Epithelial cell of umbilical artery (primary cell): Measurements from ENCODE around the gene AKIP1. TPM values are rescaled to one million over a fixed set of nuclear protein-coding genes. Genes with fewer than 3 reads are reported as not detected.

Source experiments
- total RNA-seq: library from RNA; depleted of rRNA; stranded (reverse); fragments of >200 nt; gene quantifications from 2 replicates; pipeline ENCODE4 v1.2.3, GENCODE V29; 2014

The AKIP1 gene, protein sequence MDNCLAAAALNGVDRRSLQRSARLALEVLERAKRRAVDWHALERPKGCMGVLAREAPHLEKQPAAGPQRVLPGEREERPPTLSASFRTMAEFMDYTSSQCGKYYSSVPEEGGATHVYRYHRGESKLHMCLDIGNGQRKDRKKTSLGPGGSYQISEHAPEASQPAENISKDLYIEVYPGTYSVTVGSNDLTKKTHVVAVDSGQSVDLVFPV
- total RNA-seq, result 30.9 and 35.4 TPM in 2 replicates

DNA sequence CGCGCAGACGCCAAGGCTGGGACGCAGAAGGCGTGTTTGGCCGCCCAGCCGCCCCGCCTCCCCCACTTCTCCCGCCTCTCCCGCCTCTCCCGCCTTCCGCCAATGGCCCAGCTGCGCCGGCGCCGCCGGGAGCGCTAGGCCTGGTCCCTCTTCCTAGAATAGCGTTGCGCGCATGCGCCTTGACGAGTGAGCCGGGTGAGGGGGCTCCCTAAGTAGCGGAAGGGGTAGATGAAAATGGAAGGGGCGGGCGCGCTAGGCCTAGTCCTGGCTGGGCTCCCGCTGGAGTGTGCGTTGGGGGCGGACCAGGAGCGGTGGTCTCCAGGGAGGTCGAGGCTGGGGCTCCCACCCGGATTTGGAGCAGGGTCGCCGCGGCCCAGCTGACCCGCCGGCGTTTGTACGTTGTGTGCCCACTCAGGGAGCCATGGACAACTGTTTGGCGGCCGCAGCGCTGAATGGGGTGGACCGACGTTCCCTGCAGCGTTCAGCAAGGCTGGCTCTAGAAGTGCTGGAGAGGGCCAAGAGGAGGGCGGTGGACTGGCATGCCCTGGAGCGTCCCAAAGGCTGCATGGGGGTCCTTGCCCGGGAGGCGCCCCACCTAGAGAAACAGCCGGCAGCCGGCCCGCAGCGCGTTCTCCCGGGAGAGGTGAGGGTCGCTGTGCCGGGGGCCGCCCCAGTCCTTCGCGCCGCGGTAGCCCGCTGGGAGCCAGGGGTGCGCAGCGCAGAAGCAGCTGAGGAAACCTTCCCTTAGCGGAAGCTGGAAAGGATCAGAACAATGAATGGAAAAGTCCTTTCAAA, at the start of gene AKIP1:
AKIP1 (plus strand) TSS at position 161 of the 795 bp plus-strand sequence; CDS start at position 422, 261 bp downstream.

DNA sequence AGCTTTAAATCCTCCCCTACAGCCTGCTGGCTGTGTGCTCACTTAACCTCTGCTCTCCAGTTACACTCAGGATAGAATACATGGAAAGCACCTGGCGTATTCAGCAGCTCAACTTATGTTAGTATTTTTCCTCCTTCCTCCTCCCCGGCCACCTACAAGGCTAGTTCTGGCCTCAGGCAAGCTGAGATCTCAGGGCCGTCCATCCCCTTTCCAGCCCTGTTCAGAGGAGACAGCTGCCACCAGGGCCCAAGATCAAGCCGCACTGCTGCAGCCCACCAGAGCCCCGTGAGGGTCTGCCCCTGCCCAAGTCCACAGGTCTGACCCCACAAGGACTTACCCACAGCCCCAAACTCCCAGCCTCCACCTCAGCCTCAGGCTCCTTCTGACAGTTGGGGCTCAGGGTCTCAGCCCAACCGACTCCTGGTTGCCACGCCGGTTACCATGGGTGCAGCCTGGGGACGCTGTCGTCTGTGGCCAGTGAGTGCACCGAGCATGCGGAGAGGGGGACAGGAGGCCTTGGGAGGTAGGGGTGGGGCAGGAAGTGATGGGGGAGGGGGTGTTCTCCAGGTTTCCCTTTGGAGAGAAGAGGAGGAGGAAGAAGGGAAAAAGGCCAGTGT, 21.7 kb downstream of the AKIP1 start, which contains the start of gene C11orf16:
C11orf16 (minus strand) TSS at position 384 of the 617 bp plus-strand sequence. CDS start 639 bp downstream, outside the sequence.

DNA sequence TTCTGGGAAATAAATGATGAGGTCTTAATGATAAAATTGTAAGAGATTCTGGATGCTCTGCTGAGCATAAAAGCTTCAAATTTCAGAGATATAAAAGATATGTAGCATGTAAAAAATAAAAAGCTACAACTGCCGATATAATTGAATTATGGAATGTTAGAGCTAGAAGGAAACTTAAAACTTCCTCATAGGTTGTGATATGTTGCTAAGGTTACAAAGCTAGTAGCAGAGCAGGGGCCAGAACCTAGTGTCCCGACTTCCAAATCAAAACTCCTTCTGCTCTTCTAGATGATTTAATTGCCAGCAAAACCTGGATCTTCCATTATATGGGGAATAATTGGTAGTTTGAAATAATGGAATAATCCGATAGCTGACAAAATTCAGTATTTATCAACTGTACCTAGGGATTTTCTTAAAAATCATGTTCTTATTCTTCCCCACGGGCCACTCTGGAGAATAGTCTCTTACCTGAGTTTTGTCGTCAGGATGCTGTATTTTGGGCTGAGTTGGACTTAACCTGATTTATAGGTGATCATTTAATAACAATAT, 31.6 kb downstream of the AKIP1 start, which contains the start of gene ASCL3:
ASCL3 (minus strand) TSS at position 499 of the 549 bp plus-strand sequence. CDS start 4,855 bp downstream, outside the sequence.

DNA sequence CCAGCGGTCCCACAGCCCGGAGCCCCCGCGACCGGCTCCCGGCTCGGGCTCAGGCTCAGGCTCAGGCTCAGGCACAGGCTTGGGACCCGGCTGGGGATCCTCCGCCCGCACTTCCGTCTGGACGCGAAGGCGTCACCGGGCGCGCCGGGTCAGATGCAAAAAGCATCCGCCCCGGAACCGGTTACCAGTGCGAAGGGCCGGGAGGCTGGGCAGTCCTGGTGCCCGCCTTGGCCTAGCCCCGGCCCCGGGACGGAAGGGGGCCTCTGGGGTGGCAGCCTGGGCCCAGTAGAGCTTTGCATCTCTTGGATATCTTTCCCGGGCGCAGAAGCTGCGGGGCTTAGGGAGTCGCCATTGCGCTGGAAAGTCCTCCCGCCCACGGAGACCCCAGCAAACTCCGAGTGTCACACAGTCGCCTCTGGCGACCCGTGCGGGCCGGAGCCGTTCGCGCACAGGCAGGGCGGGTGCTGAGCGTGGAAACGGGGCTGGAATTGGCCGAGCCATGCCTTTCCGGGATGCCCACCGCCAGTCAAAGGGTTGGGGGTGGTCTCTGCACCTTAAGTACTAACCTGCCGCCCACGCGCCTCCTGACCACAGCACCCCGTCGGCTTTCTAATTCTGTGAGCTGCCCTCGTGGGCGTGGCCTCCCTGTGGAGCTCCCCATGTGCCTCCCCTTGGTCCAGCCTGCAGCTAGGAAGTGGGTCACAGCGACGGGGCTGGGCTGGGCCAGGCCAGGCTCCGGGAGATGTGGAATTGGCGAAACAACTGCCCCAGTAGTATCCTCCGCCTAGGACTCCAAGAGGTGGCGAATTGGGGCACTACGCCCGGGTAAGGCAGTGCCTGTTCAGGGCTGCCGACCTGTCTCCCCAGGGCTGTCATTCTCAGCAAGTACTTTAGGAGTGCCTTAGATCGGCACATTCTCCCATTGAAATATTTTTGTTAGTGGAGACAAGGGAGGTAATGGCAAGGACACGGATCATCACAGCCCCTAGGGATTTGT, 53.6 kb downstream of the AKIP1 start, which contains the start of gene TMEM9B:
TMEM9B (minus strand) TSS at position 119 of the 997 bp plus-strand sequence. CDS start 129 bp downstream, outside the sequence.

Other genes starting within 250 kb of the AKIP1 start
- 1.3 and 1.8 TPM in 2 replicates for gene TRIM66, start 228.5 kb upstream of the AKIP1 start, total RNA-seq
- 1,063 and 1,110 TPM in 2 replicates for gene RPL27A, start 228.4 kb upstream of the AKIP1 start, total RNA-seq
- not detected in 2 replicates for gene C11orf16, start 21.8 kb downstream of the AKIP1 start, total RNA-seq
- not detected in 2 replicates for gene ASCL3, start 31.8 kb downstream of the AKIP1 start, total RNA-seq
- gene TMEM9B, start 53.3 kb downstream of the AKIP1 start, total RNA-seq, result 29.9 and 42.2 TPM in 2 replicates
- gene NRIP3, start 92.8 kb downstream of the AKIP1 start, total RNA-seq, result 7.0 and 24.0 TPM in 2 replicates
- gene SCUBE2, start 180.4 kb downstream of the AKIP1 start, total RNA-seq, result 0.15 and 0.32 TPM in 2 replicates